ENCODE data around the gene AKAP9.
"Not testable (repeated sequence)": the region's sequence is repeated elsewhere in the genome, so short reads cannot be mapped to it uniquely, and the experiment has no call there.

AKAP9 gene

DNA sequence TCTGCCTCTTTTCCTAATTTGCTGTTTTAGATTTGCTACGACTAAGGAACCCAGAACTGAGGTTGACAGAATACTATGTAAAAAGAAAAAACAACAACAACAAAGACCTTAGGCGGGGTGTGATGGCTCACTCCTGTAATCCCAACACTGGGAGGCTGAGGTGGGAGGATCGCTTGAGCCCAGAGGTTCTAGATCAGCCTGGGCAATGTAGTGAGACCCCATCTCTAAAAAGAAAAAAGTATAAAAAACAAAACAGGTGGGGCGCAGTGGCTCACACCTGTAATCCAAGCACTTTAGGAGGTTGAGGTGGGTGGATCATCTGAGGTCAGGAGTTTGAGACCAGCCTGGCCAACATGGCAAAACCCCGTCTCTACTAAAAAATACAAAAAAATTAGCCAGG, 4.3 kb downstream of the AKAP9 start:
- not testable (repeated sequence) for DNase-seq (ENCODE audit: insufficient read length, low spot score); FAIRE-seq

DNA sequence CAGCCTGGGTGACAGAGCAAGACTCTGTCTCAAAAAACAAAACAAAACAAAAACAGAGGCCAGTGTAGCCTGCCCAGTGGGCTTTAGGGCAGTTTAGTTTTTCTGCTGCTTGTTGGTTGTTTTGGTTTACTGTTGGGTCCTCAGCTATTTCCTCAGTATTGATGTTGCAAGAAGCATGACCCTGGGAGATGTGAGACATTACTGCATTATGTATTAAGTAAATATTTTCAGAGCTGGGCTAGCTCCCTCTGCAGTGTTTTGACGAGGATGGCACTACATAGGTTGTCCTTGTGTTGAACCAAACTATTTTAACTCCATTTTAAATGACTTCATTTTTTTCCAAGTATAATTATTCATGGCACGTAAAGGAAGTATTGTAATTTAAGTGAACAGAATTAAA, 4.8 kb downstream of the AKAP9 start:
- no peak for FAIRE-seq
- no peak for DNase-seq (ENCODE audit: insufficient read length, low spot score)

DNA sequence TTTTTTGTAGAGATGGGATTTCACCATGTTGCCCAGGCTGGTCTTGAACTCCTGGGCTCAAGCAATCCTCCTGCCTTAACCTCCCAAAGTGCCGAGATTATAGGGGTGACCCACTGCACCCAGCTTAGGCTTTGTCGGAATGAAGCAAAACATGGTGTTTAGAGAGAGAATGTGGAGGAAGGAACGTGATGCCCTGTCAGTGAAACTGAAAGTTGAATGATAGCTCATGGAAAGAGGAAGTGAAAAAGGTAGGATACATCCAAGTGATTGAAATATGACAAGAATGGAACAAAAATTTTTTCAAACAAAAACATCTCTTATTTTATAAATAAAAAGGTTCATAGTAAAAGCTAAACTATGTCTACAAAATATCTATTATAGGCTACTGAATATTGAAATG, 5.9 kb downstream of the AKAP9 start:
- no peak for DNase-seq (ENCODE audit: insufficient read length, low spot score)
- FAIRE-seq: no peak

DNA sequence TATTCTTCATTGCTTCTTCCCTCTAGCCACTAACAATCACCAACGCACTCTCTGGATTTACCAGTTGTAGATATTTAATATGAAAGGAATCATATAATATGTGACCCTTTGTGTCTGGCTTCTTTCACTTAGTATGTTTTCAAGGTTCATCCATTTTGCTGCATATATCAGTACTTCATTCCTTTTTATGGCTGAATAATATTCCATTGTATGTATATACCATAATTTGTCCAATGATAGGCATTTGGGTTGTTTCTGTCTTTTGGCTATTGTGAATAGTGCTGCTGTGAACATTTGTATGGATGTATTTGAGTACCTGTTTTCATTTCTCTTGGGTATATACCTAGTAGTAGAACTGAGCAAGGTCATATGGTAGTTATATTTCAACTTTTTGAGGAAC, 7.3 kb downstream of the AKAP9 start:
- FAIRE-seq: no peak
- DNase-seq (ENCODE audit: insufficient read length, low spot score): no peak

DNA sequence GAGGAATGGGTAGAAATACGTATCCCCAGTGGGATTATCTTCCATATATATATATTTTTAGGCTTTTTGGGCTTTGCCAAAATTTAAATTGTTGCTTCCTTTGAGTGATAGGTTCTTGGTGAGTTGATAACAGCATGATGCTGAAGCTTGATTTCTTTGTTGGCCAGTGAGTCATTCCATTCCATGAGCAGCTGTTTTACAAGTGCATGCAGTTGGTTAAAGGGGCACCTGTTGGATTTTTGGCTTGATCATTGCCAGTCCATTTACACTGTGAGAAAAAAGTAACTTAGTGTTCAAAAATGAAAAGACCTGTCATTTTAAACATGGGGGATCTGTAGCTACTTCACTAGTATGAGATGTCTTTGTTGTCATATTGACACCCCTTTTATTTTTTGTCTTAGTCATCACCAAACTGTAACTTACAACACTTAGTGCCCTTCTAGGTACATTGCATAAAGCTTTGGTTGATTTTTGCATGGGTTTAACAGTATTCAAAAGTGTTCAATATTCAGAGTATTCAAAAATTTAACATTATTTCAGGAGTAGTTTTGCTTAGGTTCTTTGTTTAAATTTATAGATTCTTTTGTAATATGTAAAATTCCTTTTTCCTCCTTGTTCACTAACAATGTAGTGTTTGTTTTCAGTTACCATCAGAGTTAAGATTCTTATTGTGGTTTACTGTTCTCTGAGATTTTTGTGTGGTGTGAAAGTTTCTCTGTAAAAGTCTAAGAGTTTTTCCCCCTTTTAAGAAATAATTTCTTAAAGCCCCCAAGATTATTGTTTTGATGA, 8.8 kb downstream of the AKAP9 start:
- DNase-seq (ENCODE audit: insufficient read length, low spot score) (no peak), FAIRE-seq (no peak)

DNA sequence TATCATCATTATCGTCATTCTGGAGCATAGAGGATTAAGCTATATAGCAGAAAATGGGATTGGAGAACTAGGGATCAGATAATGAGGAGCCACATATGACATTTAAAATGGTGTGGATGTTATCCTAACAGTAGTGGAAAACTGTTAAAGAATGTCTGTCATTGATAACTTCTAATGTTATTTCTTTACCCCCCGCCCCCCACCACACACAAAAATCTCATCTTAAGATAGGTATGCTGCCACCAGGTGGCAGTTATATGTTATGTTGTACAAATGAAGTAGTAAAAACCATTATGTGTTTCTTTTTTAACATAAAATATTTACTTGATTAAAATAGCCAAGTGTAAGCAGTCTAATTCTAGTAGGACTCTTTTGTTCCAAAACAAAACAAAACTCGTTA, 13.0 kb downstream of the AKAP9 start:
- FAIRE-seq (no peak), DNase-seq (ENCODE audit: insufficient read length, low spot score) (no peak)

DNA sequence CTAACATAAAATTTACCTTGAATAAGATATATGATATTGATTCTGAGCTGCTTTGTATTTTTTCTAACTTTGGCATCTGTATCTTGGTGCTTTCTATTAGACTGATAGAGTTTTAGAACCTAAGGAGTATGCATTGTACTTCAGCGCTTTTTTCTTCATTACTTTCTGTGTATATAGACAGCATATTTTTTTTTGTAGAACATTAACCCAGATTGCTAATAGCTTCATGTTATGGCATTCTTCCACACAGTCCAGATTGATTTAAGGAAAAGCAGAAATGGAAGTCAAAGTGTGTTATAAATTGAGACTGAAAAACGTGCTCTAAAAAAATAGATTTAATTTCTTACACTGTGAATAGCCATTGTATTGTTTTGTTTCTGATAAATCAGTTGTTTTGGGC, 15.8 kb downstream of the AKAP9 start:
- FAIRE-seq; DNase-seq (ENCODE audit: insufficient read length, low spot score): not testable (repeated sequence)

DNA sequence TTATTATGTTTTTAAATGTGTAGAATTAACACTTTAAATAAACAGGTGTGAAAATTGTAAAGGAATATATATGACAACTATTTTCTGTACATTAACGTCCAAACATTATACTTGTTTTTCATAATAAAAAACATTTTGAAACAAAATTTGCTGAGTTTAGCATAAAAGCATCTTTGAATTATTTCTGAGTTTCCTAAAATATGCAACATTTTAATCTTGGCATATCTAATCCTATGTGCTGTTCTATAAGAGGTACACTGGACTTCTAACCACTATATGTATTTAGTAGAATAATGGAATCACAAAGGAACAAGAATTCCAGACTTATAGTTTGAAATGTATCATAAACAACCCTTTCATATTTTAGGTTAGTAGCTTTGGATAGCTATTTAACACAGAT, 16.6 kb downstream of the AKAP9 start:
- no peak for DNase-seq (ENCODE audit: insufficient read length, low spot score)
- FAIRE-seq: no peak

DNA sequence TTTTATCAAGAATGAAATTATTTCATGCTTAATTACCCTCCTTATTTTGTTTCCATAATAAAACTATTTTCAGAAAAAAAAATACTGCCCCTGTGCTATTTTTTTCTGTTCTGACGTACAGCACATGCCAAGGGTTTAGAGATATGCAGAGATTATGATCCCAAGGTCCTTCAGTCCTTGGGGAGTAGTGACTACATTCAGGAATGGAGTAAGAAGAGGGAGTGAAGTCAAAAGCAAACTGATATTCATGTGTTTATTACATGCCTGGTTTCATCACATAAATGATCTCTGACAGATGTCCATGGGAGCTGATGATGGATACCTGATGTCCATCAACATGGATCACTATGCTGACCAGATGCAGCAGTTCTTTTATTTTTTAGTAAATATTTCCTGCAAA, 17.2 kb downstream of the AKAP9 start:
- DNase-seq (ENCODE audit: insufficient read length, low spot score) (no peak), FAIRE-seq (no peak)

DNA sequence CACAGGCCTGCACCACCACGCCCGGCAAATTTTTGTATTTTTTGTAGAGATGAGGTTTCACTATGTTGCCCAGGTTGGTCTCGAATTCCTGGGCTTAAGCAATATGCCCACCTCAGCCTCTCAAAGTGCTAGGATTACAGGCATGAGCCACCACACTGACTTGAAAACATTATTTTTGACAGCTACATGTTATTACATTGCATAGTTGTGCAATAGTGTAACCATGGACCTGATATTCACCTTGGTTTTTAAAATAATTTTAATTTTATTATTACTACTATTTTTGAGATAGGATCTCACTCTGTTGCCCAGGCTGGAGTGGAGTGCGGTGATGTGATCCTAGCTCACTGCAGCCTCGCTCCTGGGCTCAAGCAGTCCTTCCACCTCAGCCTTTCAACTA, 18.4 kb downstream of the AKAP9 start:
- FAIRE-seq (no peak), DNase-seq (ENCODE audit: insufficient read length, low spot score) (no peak)

DNA sequence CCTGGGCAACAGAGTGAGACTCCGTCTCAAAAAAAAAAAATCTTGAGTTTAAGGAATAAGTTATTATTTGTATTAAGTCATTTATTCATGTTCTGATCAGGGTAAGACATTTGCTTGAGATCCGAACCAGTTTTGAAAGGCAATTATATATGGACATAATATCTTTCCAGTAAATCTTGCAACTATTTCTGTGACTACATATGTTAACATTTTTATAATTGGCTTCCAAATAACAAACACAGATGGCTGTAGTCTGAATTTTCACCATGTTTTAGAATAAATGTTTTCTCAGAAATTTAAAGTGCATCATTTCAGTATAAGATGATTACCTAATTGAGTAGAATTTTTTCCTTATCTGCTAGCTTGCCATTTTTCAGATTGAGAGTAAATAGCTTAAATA, 21.2 kb downstream of the AKAP9 start:
- no peak for FAIRE-seq

DNA sequence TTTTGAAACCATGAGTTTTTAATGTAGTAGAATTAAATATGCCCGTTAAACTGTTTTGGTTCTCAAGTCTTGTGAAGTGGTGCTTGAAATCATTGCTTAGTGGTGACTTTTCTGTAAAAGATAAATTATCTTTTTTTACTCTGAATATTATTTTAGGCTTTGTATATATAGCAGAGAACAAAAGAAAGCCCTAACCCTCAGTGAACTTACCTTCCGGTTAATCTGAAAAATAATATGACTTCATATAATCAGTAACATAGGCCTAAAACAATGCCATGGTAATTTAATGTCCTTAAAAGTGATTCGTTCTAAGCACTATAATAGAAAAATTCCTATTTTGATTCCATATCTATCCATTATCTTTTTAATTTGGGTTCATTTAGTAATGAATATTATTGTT, 21.8 kb downstream of the AKAP9 start:
- DNase-seq (ENCODE audit: insufficient read length, low spot score): no peak
- FAIRE-seq: no peak

More for the DNA sequence above, 21.2 kb downstream of the AKAP9 start:
- no peak for DNase-seq (ENCODE audit: insufficient read length, low spot score)

DNA sequence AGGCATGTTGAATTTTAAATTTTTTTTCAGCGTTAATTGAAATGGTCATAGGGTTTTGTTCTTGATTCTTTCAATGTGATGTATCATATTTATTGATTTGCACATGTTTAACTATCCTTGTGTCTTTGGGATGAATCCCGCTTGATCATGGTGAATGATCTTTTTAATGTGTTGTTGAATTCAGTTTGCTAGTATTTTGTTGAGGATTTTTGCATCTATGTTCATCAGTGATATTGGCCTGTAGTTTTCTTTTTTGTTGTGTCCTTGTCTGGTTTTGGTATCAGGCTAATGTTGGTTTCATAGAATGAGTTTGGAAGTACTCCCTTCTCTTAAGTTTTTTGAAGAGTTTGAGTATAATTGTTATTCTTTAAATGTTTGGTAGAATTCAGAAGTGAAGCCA, 26.9 kb downstream of the AKAP9 start:
- not testable (repeated sequence) for DNase-seq (ENCODE audit: insufficient read length, low spot score); FAIRE-seq

DNA sequence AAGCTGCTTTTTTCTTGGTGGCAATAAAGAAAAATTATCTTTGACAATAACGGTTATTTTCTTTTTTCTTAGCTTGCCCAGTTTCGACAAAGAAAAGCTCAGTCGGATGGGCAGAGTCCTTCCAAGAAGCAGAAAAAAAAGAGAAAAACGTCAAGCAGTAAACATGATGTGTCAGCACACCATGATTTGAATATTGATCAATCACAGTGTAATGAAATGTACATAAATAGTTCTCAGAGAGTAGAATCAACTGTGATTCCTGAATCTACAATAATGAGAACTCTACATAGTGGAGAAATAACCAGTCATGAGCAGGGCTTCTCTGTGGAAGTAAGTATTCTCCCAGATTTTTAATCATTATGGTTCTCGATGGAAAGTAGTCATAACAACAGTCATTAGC, 33.0 kb downstream of the AKAP9 start:
- FAIRE-seq: no peak
- DNase-seq (ENCODE audit: insufficient read length, low spot score): no peak

DNA sequence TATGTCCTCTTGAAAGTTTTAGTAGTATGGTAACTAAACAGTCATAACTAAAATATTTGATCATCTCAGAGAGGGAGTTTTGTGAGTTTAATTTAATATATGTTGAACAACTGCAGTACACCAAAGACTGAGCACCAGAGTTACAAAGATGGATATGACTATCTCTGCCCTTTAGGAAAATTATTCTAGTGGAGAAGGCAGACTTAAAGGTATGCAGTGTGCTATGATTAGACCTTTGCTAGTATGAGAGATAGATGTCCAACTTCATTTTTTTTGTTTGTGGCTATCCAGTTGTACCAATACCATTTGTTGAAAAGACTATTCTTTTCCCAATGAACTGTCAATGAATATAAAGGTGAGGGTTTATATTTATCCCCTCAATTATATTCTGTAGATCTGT, 33.4 kb downstream of the AKAP9 start:
- FAIRE-seq: no peak
- DNase-seq (ENCODE audit: insufficient read length, low spot score): no peak

DNA sequence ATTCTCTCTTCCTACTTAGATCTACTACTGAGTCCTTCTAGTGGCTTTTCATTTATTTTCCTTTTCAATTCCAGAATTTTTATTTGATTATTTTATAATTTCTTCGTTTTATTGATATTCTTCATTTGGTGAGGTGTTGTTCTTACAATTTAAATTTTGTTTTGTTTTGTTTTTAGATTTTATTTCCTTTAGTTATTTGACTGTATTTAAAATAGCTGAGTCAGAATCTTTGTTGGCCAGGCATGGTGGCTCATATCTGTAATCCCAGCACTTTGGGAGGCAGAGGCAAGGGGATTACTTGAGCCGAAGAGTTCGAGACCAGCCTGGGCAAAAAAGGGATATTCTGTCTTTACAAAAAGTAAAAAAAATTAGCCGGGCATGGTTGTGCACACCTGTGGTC, 36.1 kb downstream of the AKAP9 start:
- FAIRE-seq: no peak
- no peak for DNase-seq (ENCODE audit: insufficient read length, low spot score)

DNA sequence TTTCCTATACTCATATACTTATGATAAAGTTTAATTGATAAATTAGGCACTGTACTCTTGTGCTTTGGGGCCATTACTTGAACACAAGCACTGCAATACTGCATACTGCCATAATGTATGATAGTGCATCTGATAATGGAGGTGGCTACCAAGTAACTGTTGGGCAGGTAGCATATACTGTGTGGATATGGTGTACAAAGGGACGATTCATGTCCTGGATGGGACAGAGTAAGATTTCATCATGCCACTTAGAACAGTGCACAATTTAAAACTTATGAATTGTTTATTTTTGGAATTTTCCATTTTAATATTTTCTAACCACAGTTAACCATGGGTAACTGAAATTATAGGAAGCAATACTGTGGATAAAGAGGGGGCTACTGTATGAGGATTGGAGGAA, 38.9 kb downstream of the AKAP9 start:
- FAIRE-seq (no peak), DNase-seq (ENCODE audit: insufficient read length, low spot score) (no peak)

DNA sequence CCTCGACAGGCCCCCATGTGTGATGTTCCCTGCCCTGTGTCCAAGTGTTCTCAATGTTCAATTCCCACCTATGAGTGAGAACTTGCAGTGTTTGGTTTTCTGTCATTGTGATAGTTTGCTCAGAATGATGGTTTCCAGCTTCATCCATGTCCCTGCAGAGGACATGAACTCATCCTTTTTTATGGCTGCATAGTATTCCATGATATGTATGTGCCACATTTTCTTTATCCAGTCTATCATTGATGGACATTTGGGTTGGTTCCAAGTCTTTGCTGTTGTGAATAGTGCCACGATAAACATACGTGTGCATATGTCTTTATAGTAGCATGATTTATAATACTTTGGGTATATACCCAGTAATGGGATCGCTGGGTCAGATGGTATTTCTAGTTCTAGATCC, 41.7 kb downstream of the AKAP9 start:
- not testable (repeated sequence) for FAIRE-seq; DNase-seq (ENCODE audit: insufficient read length, low spot score)

DNA sequence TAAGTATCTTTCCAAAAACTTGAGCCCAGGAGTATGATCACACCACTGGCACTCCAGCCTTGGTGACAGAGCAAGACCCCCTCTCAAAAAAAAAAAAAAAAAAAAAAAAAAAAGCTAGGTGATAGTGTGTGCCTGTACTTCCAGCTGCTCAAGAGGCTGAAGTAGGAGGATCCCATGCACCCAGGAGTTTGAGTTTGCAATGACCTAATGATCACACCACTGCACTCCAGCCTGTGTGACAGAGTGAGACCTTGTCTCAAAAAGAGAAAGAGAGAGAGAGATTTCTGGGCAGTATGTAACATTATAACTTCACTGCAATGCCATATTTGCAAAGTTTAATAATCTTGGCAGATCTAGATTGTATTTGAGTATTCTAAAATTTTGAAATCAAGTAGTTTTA, 47.6 kb downstream of the AKAP9 start:
- DNase-seq (ENCODE audit: insufficient read length, low spot score) (no peak), FAIRE-seq (no peak)

DNA sequence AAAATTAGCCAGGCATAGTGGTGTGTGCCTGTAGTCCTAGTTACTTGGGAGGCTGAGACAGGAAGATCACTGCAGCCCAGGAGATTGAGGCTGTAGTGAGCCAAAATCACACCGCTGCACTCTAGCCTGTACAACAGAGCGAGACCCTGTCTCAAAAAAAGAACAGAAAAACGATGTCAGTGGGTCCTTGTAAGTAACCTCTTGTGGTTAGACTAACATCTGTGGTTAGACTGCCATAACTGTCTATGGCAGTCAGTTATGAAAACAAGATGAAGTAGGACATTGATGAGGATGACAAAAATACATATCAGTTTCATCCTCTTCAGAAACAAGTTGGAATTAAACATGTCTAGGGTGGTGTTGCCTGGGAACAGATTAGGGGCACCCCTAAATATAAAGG, 53.3 kb downstream of the AKAP9 start:
- DNase-seq (ENCODE audit: insufficient read length, low spot score): no peak
- FAIRE-seq: no peak

DNA sequence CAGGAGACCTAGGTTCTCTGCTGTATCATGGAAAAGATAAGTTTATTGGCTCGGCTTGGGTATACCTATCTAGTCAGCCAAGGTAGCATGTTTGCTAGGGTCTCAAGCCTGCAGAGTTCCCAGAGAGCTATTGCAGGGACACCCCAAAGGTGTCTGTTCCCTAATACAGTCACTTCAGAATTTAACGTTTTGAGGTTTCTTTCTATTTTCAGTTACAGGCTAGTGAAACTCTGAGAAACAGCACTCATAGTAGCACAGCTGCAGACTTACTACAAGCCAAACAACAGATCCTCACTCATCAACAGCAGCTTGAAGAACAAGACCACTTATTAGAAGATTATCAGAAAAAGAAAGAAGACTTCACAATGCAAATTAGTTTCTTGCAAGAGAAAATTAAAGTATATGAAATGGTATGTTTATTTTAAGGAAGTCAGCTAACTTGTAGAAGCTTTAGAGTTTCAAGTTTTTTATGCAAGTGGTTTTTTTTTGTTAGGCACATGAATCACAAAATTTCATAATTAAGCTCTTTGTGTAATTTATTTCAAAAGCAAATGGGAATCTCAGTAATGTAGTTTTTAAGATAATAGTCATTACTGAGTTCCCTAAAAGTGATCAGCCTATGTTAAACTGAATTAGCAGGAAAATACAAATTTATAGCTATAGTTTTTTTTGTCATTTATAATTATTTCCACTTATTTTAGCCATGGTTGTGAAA, 54.9 kb downstream of the AKAP9 start:
- FAIRE-seq: no peak
- no peak for DNase-seq (ENCODE audit: insufficient read length, low spot score)
